Hematopoietic multipotent progenitor cell treated with erythropoietin and hydrocortisone succinate and interleukin-3 and kit ligand, for 4 days (in vitro differentiated cells): Measurements from ENCODE around the gene ITPK1.
"Not testable (repeated sequence)": the region's sequence is repeated elsewhere in the genome, so short reads cannot be mapped to it uniquely, and the experiment has no call there.

ENCODE experiments used
- DNase-seq: peaks from one replicate; pipeline ENCODE4 v3.0.0-alpha.2; 2015

Gene ITPK1

DNA sequence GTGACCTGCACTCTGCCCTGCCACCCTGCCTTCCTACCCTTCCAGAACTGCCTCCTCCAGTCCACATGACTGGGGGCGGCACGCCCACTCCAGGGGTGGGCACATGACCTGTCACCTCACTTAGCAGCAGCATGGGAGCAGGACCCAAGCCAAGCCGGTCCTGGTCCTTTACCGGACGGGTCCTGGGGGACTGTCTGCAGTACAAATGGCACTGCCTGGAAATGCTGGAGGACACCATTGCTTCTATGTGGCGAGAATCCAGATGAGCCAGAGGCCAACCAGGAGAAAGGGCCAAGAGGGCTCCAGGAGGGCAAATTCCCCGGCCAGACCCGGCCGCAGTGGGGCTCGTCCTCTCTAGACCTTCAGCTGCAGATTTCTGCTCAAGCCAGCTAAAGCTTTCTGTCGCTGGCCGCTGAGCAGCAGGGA, 33.1 kb downstream of the ITPK1 start:
- DNase-seq, result no peak

DNA sequence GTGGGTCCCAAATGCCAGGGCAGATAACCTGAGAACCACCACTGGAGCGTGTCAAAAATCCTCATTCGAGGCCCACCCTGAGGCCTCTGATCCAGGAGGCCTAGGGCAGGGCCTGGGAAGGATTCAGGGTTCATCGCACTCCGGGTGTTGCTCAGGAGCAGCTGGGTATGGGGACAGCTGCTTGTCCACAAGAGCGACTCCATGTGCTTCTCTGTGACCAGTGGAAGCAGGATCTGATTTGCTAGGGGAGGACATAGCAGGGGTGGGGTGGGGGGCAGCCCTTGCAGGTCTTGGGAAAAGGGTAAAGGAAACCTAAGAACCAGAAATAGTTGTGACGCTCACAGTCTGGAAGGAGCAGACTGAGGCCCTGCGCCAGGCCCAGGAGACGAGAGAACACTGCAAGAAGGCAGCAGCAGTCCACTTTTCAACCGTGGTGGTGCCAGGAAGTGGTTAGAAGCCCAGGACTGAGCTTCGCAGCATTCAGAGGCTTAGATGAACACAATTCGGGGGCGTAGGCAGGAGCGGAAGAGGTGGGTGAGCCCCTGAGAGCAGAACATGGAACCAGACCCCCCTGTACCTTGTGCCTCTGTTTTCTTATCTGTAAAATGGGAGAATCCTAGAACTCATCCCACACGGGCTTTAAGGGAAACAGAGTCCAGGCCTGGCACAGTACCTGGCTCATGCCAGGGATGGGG, 33.7 kb downstream of the ITPK1 start:
- peak; percentile 55 for DNase-seq

DNA sequence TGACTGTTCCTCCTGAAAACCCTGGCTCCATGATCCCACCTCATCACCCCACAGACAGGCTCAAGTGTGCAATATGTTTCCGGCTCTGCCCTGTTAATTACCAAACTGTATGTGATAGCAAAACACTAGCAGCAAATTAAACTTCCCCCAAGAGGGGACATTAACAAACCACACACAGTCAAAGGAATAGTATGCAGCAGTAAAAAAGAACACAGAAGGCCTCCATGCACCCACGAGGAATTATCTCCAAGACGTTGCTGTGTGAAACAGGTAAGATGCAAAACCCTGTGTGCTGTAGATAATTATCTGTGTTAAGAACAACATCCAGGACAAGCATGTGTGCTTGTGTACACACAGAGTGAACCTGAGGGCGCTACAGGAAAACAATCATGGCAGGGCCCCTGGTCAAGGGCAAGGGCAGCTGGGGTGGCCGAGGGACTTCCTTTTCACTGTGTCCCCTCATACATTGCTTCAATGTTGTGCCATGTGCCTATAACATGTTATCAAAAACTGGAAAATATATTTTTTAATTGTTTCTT, 35.8 kb downstream of the ITPK1 start:
- DNase-seq, result no peak

DNA sequence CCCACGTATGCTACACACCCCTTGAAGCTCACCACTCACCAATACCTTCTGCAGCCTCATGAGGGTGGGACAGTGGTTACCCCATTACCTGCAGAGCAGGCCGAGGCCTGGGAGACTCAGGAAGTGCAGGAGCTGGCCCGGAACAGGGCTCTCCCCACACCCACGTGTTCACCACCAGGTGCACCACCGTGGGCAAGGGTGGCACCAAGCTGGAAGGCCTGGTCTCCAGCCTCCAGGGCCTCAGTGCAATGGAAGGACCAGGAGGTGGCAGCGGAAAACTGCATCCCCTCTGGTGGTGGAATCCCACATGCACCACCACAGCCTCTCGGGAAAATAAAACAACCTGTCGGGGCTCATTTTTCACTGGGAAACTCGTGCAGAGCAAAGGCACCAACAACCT, 36.4 kb downstream of the ITPK1 start:
- no peak for DNase-seq

DNA sequence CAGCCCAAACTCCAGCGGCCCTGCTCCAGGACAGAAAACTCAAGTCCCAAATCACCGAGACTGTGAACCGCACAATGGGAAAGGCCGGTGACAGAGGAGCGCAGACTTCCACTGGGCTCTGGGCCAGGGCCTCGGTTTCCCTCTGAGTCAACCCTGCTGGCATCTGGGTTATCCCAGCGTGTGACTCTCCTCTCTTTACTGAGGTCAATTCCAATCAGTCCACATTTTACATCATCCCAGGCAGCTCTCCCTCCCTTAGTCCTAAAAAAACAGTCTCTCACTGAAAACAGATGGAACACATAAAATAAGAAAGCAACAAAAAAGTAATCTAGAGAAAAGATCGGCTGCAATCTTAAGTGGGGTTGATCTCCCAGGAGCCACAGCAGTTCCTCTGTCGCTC, 36.9 kb downstream of the ITPK1 start:
- no peak for DNase-seq

DNA sequence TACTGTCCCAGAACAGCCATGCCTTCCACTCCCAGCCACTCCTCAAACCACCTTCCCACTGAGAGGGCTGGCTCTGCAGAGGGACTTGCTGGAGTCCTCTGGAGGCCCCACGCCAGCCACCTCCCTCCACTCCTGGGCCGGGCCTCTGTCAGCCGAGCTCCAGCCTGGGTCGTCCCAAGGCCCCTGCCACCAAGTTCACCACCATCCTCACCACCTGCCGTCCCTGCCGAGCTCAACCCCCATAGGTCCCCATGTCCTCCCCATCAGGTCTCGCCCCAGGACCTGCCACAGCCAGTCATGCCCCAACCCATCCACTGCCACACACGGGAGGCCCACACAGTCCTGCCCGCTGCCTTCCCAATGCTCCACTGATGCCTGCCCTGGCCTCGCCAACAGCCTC, 39.0 kb downstream of the ITPK1 start:
- DNase-seq, result no peak

DNA sequence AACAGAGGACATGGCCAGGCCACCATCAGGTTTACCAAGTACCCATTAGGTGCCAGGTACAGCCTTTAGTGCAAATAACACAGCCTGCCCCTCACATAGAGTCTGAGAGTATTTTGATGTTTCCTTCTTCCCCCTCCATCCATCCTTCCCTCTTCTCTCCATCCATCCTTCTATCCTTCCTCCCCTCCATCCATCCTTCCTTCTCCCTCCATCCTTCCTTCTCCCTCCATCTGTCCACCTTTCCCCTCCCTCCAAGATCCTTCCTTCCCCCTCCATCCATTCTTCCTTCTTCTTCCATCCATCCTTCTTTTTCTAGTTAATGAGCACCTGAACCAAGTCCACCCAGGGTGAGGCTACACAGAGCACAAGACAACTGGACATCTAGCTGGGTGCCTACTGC, 39.8 kb downstream of the ITPK1 start:
- no peak for DNase-seq

DNA sequence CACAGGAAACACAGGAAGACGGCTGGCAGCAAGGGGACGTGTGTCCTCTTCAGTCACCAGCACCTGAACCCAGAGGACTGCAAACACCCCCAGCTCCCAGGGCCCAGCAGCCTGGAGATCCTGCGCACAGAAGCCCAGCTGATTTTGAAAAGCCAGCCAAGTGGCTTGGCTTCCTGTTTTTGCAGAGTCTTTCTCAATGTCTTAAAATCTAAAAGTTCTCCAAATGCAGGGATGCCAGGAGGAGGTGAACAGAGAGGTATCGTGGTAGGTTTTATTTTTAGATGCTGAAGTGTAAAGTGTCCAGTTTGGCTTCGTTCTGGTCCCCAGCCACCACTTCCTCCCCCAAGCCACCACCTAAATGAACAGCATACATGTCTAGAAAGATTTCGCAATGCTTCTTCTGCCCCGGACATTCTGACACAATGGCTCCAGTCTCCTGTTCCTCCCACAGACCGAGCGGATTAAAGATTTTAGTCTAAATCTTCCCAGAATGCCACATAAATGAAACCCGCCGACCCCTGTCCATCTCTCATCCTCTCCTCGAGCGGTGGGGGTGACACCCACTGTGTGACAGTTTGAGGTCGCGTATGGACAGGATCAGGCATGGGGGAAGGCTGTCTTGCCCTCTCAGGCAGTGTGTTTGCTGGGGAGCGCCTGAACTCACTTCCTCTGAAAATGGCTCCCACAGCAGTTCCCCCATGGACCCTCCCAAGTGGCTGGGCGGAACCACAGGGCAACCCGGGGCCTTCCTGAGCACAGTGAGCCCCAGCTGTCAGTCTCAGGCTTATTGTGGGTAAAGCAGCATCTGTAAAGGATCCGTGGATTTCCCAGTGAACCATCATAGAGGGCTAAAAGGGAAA, 41.6 kb downstream of the ITPK1 start:
- peak; percentile 82 for DNase-seq

DNA sequence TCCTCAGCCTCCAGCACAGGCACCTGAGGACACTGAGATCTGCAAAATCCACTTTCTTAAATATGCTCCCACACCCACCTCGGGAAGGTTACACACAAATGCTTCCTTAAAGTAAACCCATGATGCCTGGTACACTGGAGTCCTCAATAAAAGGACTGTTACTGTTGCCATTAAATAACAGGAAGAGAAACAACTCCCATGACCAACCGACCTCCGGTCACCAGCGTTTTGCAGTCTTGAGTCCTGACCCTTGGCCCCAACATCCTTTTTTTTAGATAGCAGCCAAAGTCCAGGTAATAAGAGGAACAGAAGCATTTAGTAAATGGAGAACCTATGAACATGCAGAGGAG, 42.4 kb downstream of the ITPK1 start:
- no peak for DNase-seq

DNA sequence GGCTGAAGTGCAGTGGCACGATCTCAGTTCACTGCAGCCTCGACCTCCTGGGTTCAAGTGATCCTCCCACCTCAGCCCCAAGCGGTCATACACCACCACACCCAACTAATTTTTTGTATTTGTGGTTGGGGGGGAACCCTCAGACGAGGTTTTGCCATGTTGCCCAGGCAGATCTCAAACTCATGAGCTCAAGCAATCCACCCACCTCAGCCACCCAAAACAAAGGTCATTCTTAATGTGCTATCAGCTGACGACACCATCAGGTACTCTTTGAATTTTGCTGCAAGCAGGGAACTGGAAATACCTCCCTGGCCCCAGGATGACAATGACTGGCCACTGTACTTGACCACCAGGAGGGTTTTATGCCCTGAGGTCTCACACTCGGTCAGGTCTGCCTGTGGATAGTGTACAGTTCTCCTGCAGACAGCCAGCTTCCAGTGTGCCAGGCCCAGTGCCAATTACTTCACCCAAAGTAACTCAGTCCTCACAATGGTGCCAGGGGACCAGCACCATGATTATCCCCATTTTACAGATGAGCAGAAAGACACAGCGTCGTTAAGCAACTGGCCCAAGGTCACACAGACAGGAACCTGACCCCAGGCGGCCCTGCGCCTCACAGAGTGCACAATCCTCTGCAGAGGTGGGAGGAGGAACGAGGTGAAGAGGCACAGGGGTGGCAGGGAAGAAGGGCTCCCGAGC, 42.9 kb downstream of the ITPK1 start:
- no peak for DNase-seq

DNA sequence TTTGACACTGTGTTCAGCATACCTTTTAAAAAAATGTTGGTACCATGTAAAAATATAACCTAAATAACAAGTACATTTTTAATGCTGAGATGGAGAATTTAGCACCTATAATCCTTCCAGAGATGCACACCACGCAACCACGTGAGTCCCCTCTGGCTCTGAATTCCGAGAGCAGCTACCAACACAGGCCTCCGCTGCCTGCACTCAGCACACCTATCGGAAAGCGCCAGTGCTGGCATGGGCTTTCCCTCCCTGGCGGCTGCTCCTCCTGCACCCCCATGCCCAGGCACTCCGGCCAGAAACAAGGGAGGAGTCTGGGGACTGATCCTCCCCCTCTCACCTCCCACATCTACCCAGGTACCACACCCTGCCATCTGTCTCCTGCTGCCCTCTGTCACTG, 47.0 kb downstream of the ITPK1 start:
- no peak for DNase-seq

DNA sequence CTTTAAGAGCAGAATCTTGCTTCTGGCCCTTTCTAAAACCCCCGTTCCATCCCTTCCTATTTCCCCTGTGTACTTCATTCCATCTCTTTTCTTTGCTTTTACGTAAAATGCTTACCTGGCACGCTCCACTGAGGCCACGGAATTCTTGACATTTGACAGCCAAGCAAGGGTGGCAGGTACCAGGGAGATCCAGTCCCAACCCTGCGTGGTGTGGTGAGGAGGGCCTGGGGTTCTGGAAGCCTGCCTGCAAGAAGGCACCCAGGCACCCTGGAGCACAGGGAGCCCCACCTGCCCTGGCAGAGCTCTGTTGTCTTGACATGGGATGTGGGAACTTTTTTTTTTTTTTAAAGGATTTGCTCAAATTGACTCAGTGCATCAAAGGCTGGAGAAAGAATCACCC, 48.6 kb downstream of the ITPK1 start:
- DNase-seq, result no peak

DNA sequence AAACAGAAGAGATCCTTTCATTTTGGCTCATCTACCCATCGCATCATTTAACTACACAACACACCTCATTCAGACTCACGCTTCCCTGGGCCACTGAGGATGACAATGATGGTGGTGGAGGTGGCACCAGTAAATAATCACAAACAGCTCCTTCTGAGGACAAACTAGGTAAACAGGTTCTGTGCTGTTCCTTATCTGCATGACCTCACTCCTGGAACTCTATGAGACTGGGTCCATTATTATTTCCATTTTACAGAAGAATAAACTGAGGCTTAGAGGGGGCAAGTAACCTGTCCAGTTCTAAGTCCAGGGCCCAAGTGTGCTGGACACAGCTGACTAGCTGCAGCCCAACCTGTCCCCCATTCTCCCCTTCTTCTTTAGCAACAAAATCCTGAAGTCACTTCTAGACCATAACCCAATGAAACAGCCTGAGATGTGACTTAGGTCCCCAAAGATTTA, 50.4 kb downstream of the ITPK1 start:
- DNase-seq, result no peak

DNA sequence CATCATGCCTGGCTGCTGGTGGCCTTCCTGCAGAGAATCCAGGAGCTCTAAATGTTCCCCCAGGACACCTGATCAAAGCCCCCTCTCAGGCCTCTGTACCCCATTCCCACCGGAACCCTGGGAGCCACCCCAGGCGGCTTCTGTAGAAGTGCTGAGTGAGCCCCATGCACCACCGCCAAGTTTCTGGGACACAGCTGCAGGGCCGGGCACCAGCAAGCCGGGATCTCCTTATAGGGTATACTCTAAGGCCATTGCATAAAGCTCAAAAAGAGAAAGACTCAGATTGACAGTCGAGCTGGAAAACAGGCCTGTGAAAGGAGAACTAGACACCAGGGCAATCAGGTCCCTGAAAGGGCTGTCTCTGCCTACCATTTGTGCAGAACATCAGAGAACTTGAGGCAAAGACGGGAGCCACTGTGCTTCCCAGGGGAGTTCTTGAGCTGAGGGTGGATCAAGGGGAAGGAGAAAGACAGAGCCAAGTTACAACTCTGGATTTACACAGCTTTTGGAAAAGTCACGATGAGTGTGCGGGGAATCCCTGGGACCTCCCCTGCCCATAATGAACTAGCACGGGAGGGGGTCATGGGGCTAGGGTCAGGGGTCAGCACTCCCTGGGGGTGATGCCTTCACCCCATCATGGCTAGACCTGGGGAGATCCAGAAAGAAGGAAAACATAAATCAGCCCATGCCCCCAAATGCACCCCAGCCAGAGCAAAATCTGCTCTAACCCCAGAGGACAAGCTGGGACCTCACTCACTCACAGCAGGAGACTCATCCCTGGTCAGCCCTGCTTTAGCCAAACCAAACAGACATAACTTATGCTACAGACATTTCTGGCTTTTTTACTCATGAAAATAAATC, 51.1 kb downstream of the ITPK1 start:
- DNase-seq, result no peak

DNA sequence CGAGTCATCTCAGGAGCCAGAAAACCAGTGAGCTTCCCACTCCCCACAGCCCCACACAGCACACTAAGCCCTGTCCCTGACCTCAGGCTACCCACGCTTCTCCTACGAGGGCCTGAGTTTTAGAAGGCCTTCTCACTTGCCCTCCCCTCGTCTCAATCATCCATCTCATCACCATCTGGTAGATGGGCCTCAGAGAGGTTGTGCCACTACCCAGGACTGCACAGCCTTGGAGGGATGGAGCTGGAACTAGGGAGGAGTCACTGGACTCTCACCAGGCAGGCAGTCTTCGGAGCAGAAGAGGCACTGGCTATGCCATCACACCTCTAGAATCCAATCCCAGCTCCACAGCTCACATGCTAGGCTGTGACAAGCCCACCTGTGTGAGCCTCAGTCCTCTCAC, 52.3 kb downstream of the ITPK1 start:
- DNase-seq, result no peak

DNA sequence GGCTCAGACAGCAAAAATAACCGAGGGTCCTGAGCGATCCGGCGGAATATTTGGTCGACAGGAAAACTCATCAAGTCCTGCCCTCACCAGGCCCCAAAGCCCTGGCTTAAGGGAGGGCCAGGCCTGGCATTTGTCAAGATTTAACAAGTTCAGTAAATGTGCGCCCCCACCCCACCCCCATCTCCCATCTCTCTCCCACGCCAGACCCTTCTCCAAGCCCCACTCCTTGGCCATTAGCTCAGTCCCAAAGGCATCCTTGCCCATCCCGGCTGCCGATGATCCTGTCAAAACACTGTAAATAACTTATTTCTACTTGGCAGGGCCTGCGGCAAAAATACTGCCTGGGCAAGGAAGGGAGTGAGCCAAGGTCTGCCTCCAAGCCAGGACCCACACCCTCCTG, 52.8 kb downstream of the ITPK1 start:
- DNase-seq, result no peak

DNA sequence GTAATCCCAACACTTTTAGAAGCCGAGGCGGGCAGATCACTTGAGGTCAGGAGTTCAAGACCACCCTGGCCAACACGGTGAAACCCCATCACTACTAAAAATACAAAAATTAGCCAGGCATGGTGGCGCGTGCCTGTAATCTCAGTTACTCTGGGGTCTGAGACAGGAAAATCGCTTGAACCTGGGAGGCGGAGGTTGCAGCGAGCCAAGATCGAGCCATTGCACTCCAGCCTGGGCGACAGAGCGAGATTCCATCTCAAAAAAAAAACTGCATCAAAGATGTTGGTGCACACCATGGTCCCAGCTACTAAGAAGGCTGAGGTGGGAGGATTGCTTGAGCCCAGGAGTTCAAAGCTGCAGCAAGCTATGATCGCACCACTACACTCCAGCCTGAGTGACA, 53.7 kb downstream of the ITPK1 start:
- DNase-seq, result not testable (repeated sequence)

DNA sequence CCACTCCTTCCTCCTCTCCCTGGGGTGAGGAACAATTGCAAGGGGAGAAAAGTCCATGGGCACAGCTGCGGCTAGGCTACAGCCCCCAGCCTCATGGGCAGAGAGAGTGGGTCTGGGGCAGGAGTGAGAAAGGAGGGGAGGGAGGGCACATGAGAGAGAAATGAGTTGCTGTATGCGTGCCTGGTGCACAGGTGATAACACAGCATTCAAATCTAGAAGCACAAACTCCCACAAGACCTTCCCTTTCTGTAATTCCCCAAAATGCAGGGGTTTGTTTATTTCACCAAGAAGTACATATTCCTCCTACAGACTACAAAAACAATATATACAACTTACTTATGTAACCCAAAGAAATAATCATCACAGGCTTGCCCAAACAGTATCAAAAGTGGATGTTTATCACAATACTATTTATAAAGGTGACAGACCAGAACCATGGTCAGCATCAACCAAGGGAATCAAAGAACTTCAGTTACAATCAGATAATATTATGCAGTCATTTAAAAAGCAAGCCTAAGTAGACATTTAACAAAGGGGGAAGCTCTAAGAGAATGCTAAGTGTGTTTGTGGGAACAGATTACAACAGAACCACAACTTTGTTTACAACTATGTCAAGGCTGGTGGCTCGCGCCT, 54.2 kb downstream of the ITPK1 start:
- peak; percentile 37 for DNase-seq

DNA sequence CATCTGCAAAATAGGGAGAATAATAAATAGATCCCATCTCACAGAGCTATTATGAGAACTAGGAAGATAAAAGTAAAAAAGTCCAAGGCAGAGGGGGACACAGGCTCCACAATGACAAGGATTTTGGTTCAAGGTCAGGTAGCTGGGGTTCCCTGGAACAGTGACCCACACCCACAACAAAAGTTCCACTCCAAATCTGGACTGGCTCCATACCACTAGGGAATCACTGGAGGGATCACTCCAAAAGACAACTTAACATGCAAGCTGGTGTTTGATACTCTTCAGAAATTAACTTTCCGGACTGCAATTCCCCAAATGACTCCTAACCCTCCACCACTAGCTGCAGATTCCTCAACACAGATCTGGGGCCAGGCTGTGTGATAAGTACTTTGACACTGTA, 54.9 kb downstream of the ITPK1 start:
- DNase-seq, result no peak

DNA sequence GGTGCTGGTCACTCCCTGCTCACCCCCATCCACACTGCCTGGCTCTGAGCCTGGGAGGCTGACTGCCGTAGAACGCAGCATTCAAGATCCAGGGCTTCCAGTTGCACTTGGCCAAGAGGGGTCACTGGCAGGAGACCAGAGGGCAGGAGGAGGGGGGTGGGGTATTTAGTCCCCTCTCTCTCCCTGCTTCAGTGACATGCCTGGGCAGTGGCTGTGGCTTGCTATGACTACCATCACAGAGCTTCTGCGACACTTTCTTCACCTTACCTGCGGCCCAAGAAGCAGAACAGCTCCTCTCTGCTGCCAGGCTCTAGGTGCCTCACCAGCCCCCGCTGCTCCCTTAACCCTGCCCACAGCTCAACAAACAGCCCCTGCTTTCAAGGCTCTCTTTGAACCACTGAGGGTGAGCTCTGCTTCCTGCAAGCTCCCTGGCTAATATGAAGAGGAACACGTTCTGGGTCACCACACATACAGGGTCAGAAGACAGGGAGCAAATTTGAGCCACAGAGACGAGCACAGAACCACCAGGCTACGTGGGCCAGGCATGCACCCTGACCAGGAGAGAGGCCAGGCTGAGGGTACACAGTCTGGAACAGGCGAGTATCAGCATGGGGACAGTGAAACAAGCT, 55.7 kb downstream of the ITPK1 start:
- DNase-seq, result peak; percentile 29

DNA sequence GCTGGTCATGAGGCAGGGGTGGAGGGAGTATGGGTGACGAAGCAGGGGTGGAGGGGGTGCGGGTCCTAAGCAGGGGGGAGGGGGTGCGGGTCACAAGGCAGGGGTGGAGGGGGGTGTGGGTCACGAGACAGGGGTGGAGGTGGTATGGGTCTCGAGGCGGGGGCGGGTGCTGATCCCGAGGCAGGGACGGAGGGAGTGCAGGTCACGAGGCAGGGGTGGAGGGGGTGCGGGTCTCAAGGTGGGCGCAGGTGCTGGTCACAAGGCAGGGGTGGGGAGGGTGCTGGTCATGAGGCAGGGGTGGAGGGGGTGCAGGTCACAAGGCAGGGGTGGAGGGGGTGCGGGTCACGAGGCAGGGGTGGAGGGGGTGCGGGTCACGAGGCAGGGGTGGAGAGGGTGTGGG, 56.5 kb downstream of the ITPK1 start:
- DNase-seq, result no peak
